ENCODE measurements around the gene IRF2BP2.

- TF ChIP-seq, protein P1, sequence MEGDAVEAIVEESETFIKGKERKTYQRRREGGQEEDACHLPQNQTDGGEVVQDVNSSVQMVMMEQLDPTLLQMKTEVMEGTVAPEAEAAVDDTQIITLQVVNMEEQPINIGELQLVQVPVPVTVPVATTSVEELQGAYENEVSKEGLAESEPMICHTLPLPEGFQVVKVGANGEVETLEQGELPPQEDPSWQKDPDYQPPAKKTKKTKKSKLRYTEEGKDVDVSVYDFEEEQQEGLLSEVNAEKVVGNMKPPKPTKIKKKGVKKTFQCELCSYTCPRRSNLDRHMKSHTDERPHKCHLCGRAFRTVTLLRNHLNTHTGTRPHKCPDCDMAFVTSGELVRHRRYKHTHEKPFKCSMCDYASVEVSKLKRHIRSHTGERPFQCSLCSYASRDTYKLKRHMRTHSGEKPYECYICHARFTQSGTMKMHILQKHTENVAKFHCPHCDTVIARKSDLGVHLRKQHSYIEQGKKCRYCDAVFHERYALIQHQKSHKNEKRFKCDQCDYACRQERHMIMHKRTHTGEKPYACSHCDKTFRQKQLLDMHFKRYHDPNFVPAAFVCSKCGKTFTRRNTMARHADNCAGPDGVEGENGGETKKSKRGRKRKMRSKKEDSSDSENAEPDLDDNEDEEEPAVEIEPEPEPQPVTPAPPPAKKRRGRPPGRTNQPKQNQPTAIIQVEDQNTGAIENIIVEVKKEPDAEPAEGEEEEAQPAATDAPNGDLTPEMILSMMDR (conservative IDR thresholded peaks at IDR 0.05), result no peak
- TF ChIP-seq EZH2 (IDR thresholded peaks at IDR 0.05; ENCODE audit: low read depth), result no peak
These were observed 35.5 kb upstream of the IRF2BP2 start for GRCh38 chr1:234645474-234645953.

Measured in PC-9 (cell line).